HG03442 (cell line): ENCODE data around the gene IGSF6.
"Not testable (repeated sequence)": the region's sequence is repeated elsewhere in the genome, so short reads cannot be mapped to it uniquely, and the experiment has no call there.

Experiments used
- ATAC-seq: cut with Tn5 transposase; IDR thresholded peaks from one replicate; pipeline ENCODE4 v1.9.1; 2021; ENCODE audit warnings: mild to moderate bottlenecking, moderate library complexity; ENCODE audit not compliant: unreplicated experiment

Gene IGSF6

GRCh38 chr16:21629616-21630539 lies 22.5 kb downstream of the IGSF6 start:
- not testable (repeated sequence) for ATAC-seq

GRCh38 chr16:21628772-21629171 lies 23.6 kb downstream of the IGSF6 start:
- ATAC-seq: no peak

GRCh38 chr16:21628121-21628726 lies 24.2 kb downstream of the IGSF6 start:
- ATAC-seq: no peak

- ATAC-seq: no peak
Observed at GRCh38 chr16:21626659-21627277, 25.6 kb downstream of the IGSF6 start.

GRCh38 chr16:21625026-21625425 lies 27.4 kb downstream of the IGSF6 start:
- ATAC-seq: no peak

GRCh38 chr16:21622545-21622944 lies 29.9 kb downstream of the IGSF6 start:
- ATAC-seq: no peak

GRCh38 chr16:21620592-21620991 lies 31.8 kb downstream of the IGSF6 start:
- no peak for ATAC-seq

- ATAC-seq: no peak
Observed at GRCh38 chr16:21619765-21620425, 32.5 kb downstream of the IGSF6 start.

GRCh38 chr16:21618281-21618680 lies 34.1 kb downstream of the IGSF6 start:
- no peak for ATAC-seq

- ATAC-seq: no peak
Observed at GRCh38 chr16:21617607-21618006, 34.8 kb downstream of the IGSF6 start.

GRCh38 chr16:21614896-21615295 lies 37.5 kb downstream of the IGSF6 start:
- no peak for ATAC-seq

- no peak for ATAC-seq
Observed at GRCh38 chr16:21613781-21614180, 38.6 kb downstream of the IGSF6 start.

GRCh38 chr16:21613361-21613760 lies 39.0 kb downstream of the IGSF6 start:
- ATAC-seq: no peak

- ATAC-seq: no peak
Observed at GRCh38 chr16:21611556-21612384, 40.6 kb downstream of the IGSF6 start.

GRCh38 chr16:21611198-21611555 lies 41.2 kb downstream of the IGSF6 start:
- no peak for ATAC-seq

GRCh38 chr16:21610766-21611165 lies 41.6 kb downstream of the IGSF6 start:
- ATAC-seq: no peak

- ATAC-seq: no peak
Observed at GRCh38 chr16:21610006-21610544, 42.3 kb downstream of the IGSF6 start.

- ATAC-seq: no peak
Observed at GRCh38 chr16:21608639-21609328, 43.6 kb downstream of the IGSF6 start.

- ATAC-seq: not testable (repeated sequence)
Observed at GRCh38 chr16:21605848-21606247, 46.6 kb downstream of the IGSF6 start.

GRCh38 chr16:21603928-21604327 lies 48.5 kb downstream of the IGSF6 start:
- no peak for ATAC-seq
